K562 (cell line): Measurements from ENCODE around the gene GLRX2. TPM values are rescaled to one million over a fixed set of nuclear protein-coding genes. Genes with fewer than 3 reads are reported as not detected.

Experiments
- ATAC-seq: fragments of 200-7000 bp; cut with Tn5 transposase; 3 replicates; pipeline ENCODE4 v1.9.1; 2020; ENCODE audit warnings: moderate library complexity
- BruUV-seq: library from RNA; stranded (reverse); fragments of 400-500 nt; replicated peaks from 2 replicates; lab custom pipeline; 2021; lab: Mats Ljungman, UMichigan
- CTCF ChIA-PET: fragments of 300-600 bp; formaldehyde crosslinking; extraction: SDS; loops from one replicate; lab custom pipeline; 2021; ENCODE audit warnings: low intra/inter-chr PET ratio; lab: Yijun Ruan, JAX
- POLR2A ChIA-PET: fragments of 300-600, 350-650 bp; sonication (Branson Sonifier 250); formaldehyde crosslinking; extraction: SDS; loops from one replicate; lab custom pipeline; 2021; ENCODE audit warnings: antibody characterized with exemption, inconsistent platforms; lab: Yijun Ruan, JAX
- DNase-seq, 4 experiments: peaks; one replicate each; pipeline versions ENCODE4 v3.0.0 to v3.0.0-alpha.2; 2011 to 2018; ENCODE audit warnings: low spot score in 3 of 4, mixed read lengths in 3 of 4; ENCODE audit errors: extremely low read depth in 1 of 4
- FAIRE-seq: peaks from 2 replicates; lab custom pipeline; 2011; peaks lifted over from hg19 to GRCh38; lab: Jason Lieb, UNC
- H2AFZ ChIP-seq: 2 replicates; pipeline ENCODE4 v1.6.0; 2011; ENCODE audit warnings: low read depth, low read length, control low read depth, inconsistent platforms
- H3K27ac ChIP-seq: fragments of 200-600 bp; 3 replicates; pipeline ENCODE4 v1.8.0; 2011; ENCODE audit warnings: low read depth, mild to moderate bottlenecking, control low read depth, inconsistent platforms, low read length, moderate library complexity, mixed read lengths; ENCODE audit errors: extremely low read depth
- H3K27me3 ChIP-seq, 2 experiments: fragments of 300-600 bp in 1 of 2; 2 replicates in 1 of 2; 3 replicates in 1 of 2; pipeline versions ENCODE4 v1.6.0 to v1.8.0; 2011; ENCODE audit warnings: inconsistent platforms in 2 of 2, low read length in 2 of 2, mild to moderate bottlenecking in 1 of 2, mixed read lengths in 1 of 2, moderate library complexity in 1 of 2; ENCODE audit not compliant: control insufficient read depth in 2 of 2, insufficient read depth in 2 of 2
- H3K36me3 ChIP-seq: fragments of 300-600 bp; 3 replicates; pipeline ENCODE4 v1.8.0; 2011; ENCODE audit warnings: mild to moderate bottlenecking, low read length, inconsistent platforms; ENCODE audit not compliant: control insufficient read depth, insufficient read depth
- H3K4me1 ChIP-seq, 2 experiments: fragments of 200-600 bp in 1 of 2; replicated peaks in 1 of 2; 2 replicates in 1 of 2; 3 replicates in 1 of 2; pipeline versions ENCODE4 v1.5.1 to v1.8.0; 2011; ENCODE audit warnings: inconsistent platforms in 2 of 2, low read length in 2 of 2, mild to moderate bottlenecking in 1 of 2, mixed read lengths in 1 of 2, moderate library complexity in 1 of 2; ENCODE audit not compliant: control insufficient read depth in 2 of 2, insufficient read depth in 2 of 2
- H3K4me2 ChIP-seq: 2 replicates; pipeline ENCODE4 v1.6.1; 2011; ENCODE audit warnings: low read length, control low read depth, inconsistent platforms, mixed read lengths; ENCODE audit not compliant: insufficient read depth
- H3K4me3 ChIP-seq: fragments of 200-600 bp; sonication (generic), shearing (Covaris generic); 2 replicates; pipeline ENCODE4 v1.5.1; 2016; ENCODE audit warnings: control low read depth, inconsistent platforms
- H3K79me2 ChIP-seq: fragments of 200-600 bp; 3 replicates; pipeline ENCODE4 v1.8.0; 2011; ENCODE audit warnings: low read length, inconsistent platforms; ENCODE audit not compliant: control insufficient read depth, insufficient read depth
- H3K9ac ChIP-seq, 2 experiments: 2 replicates each; pipeline versions ENCODE4 v1.6.0 to v1.6.1; 2011; ENCODE audit warnings: low read depth in 2 of 2, low read length in 2 of 2, control low read depth in 1 of 2, inconsistent platforms in 1 of 2, mild to moderate bottlenecking in 1 of 2, mixed read lengths in 1 of 2; ENCODE audit not compliant: insufficient read depth in 1 of 2
- H3K9me1 ChIP-seq: one replicate; pipeline ENCODE4 v1.6.0; 2011; ENCODE audit warnings: inconsistent platforms, mild to moderate bottlenecking, low read length, moderate library complexity; ENCODE audit not compliant: control insufficient read depth, insufficient read depth
- H3K9me3 ChIP-seq: replicated peaks from 2 replicates; pipeline ENCODE4 v1.5.1; 2011; ENCODE audit warnings: low read depth, low read length, inconsistent platforms; ENCODE audit not compliant: control insufficient read depth, insufficient read depth
- H4K20me1 ChIP-seq: replicated peaks from 2 replicates; pipeline ENCODE4 v1.6.1; 2011; ENCODE audit warnings: low read length, inconsistent platforms, mixed read lengths; ENCODE audit not compliant: control insufficient read depth, insufficient read depth
- CTCF ChIP-seq, 3 experiments: IDR thresholded peaks in 2 of 3; conservative IDR thresholded peaks in 1 of 3; 2 replicates each; pipeline ENCODE4 v1.5.1; 2011 to 2012; ENCODE audit warnings: low read length in 3 of 3, mild to moderate bottlenecking in 3 of 3, control low read depth in 2 of 3, improper control_type of control experiment in 1 of 3, inconsistent platforms in 1 of 3, low read depth in 1 of 3, mixed read lengths in 1 of 3, moderate library complexity in 1 of 3; ENCODE audit not compliant: insufficient read depth in 2 of 3
- NFYB ChIP-seq: IDR thresholded peaks from 2 replicates; pipeline ENCODE4 v1.6.1; 2011; ENCODE audit warnings: mild to moderate bottlenecking, moderate library complexity; ENCODE audit not compliant: insufficient read length; ENCODE audit errors: extremely low read depth
- ZNF512 ChIP-seq: IDR thresholded peaks from 2 replicates; pipeline ENCODE4 v1.6.1; 2016; ENCODE audit warnings: missing genetic modification characterization, missing compliant biosample characterization
- ZSCAN29 ChIP-seq: fragments of 450-650 bp; IDR thresholded peaks from 2 replicates; pipeline ENCODE4 v1.6.1; 2017
- WGBS: fragments of 100-300 bp; shearing (Covaris generic); methylation state at CpG from one replicate; pipeline ENCODE4 v1.1.6; 2016; ENCODE audit warnings: low coverage, mixed read lengths; ENCODE audit not compliant: insufficient coverage; ENCODE audit errors: missing lambda C conversion rate; 5-methylcytosine and 5-hydroxymethylcytosine counted together
- in situ Hi-C: fragments of 300-500 bp; cut with MboI; formaldehyde crosslinking; loops from 4 replicates; pipeline ENCODE4 v1.15.0; 2018; ENCODE audit warnings: inconsistent platforms, mixed read lengths
- intact Hi-C: fragments of 100-400 bp; cut with micrococcal nuclease; formaldehyde crosslinking; loops from 2 replicates; pipeline ENCODE4 v1.14.2; 2022
- polyA plus RNA-seq, 8 experiments: library from polyadenylated mRNA; depleted of rRNA in 4 of 8; stranded (reverse) in 5 of 8; unstranded in 3 of 8; fragments of >200 nt; fragmentation: Nextera tagmentation in 2 of 8; fragmentation: Illumina TruSeq in 1 of 8; extraction: Ambion mirVana in 2 of 8; extraction: Trizol in 1 of 8; gene quantifications; 2 replicates each; pipeline versions ENCODE4 v1.2.1 to v1.2.3, GENCODE V29; 2011 to 2014; ENCODE audit warnings: inconsistent platforms in 1 of 8, missing spikeins in 1 of 8
- total RNA-seq, 7 experiments: library from RNA; depleted of rRNA in 6 of 7; stranded (reverse); fragments of >200 nt in 6 of 7; fragmentation: Illumina TruSeq in 2 of 7; extraction: Trizol in 2 of 7; gene quantifications; 2 replicates each; pipeline versions ENCODE4 v1.2.1 to v1.2.3, GENCODE V29; 2011 to 2021; ENCODE audit warnings: low replicate concordance in 1 of 7

The GLRX2 gene
- total and polyA plus RNA-seq, 9 of the 15 experiments (the other 6 are each of a cell fraction or from before 2014, with no cell fraction given) = 13.3 to 82.6 (median 55.1) TPM

DNA sequence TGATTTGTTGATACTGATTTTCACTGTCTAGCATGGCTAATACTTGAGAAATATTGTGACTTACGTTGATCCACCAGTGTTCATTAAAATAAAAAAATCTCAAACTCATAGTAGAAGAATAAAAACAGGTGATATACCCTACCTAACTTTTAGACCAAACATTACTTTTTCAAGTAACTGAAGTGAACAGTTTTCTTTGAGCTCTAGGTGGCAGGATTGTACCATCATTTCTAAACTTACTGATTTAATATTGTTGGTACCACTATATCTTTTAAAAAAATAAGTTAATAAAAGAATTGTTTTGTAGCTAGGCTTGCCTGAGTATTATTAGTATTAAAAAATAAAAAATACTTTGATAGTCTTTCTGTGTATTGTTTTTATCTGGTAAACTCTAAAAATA, 38.1 kb upstream of the GLRX2 start:
- CTCF ChIA-PET = no interaction called here
- H3K4me3 ChIP-seq = no peak overlapping the region
- no peak for DNase-seq
- no peak overlapping the region for H3K4me2 ChIP-seq
- POLR2A ChIA-PET = interaction anchor here (0.7 to 1.4 kb wide), 3 partner anchors 17 to 86 kb away, joined by 3 read pairs; partner anchors contain the start of gene CDC73
- no peak overlapping the region for H3K27ac ChIP-seq
- BruUV-seq = no TSS peak
- 76% methylated on average over 1 of the region's 1 CpG for WGBS
- no peaks in the 10 kb centered on the region for H3K4me1 ChIP-seq
- H3K9ac ChIP-seq = no peak overlapping the region
- no peaks in the 10 kb centered on the region for H4K20me1 ChIP-seq
- peaks cover 19% of the 10 kb centered on the region; the same call in 2 of the 3 replicates for H3K79me2 ChIP-seq
- H2AFZ ChIP-seq = no peak overlapping the region
- no peaks in the 10 kb centered on the region for H3K9me1 ChIP-seq
- in situ Hi-C loops (no loop called here), intact Hi-C loops (no loop called here)
- ATAC-seq = no peak
- H3K36me3 ChIP-seq = peaks cover 84% of the 10 kb centered on the region
- TF ChIP-seq NFYB (no peak), CTCF (IDR thresholded peaks at IDR 0.05 in 2 of 3, conservative IDR thresholded peaks at IDR 0.05 in 1 of 3; ENCODE audit: insufficient read depth in 2 of 3, low read depth in 1 of 3, low read length in 3 of 3) (peak in 1 of 3 experiments; percentile 33; a peak in 2 of 6 replicates)
- no peaks in the 10 kb centered on the region for H3K27me3 ChIP-seq
- FAIRE-seq = peak; percentile 6
- H3K9me3 ChIP-seq = no peaks in the 10 kb centered on the region

DNA sequence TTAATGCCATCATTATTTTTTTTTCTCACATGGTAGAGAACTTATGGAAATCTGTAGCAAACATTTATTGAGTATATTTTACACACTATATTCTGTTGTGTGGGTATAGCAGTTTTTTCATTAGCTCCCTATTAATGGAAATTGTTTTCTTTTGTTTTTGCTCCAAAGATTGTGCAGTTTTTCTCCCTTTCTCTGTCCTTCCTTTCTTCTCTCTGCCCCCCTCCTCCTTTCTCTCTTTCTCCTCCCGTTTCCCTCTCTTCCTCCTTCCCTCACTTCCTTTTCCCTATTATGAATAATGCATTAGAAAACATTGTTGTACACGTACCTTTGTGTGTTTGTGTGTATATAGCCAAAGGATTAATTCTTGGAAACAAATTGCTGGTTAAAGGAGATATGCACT, 37.2 kb upstream of the GLRX2 start:
- no peaks in the 10 kb centered on the region for H3K27me3 ChIP-seq
- DNase-seq (no peak), FAIRE-seq (no peak), ATAC-seq (no peak)
- BruUV-seq = no TSS peak
- ChIA-PET POLR2A (interaction anchor here (0.7 to 1.4 kb wide), 3 partner anchors 16 to 85 kb away, joined by 3 read pairs; partner anchors contain the start of gene CDC73), CTCF (no interaction called here)
- TF ChIP-seq ZSCAN29 (no peak), ZNF512 (peak; percentile 61; the same call in 1 of the 2 replicates)
- H3K79me2 ChIP-seq = peaks cover 19% of the 10 kb centered on the region; the same call in 2 of the 3 replicates
- no peak overlapping the region for H2AFZ ChIP-seq
- H3K9me1 ChIP-seq = no peaks in the 10 kb centered on the region
- no peaks in the 10 kb centered on the region for H3K9me3 ChIP-seq
- 83% methylated on average over 2 of the region's 2 CpGs for WGBS
- no peaks in the 10 kb centered on the region for H4K20me1 ChIP-seq
- no peaks in the 10 kb centered on the region for H3K4me1 ChIP-seq
- H3K36me3 ChIP-seq = peaks cover 84% of the 10 kb centered on the region
- H3K9ac ChIP-seq = no peak overlapping the region
- in situ Hi-C loops = no loop called here
- H3K4me2 ChIP-seq = no peak overlapping the region
- intact Hi-C loops = no loop called here
- no peak overlapping the region for H3K27ac ChIP-seq
- no peak overlapping the region for H3K4me3 ChIP-seq
